SIG-M5 (cell line): Measurements from ENCODE around the gene MICAL2.

ENCODE experiments used
- DNase-seq: peaks from one replicate; lab custom pipeline; 2025; lab: John Stamatoyannopoulos, UW

MICAL2 gene

DNA sequence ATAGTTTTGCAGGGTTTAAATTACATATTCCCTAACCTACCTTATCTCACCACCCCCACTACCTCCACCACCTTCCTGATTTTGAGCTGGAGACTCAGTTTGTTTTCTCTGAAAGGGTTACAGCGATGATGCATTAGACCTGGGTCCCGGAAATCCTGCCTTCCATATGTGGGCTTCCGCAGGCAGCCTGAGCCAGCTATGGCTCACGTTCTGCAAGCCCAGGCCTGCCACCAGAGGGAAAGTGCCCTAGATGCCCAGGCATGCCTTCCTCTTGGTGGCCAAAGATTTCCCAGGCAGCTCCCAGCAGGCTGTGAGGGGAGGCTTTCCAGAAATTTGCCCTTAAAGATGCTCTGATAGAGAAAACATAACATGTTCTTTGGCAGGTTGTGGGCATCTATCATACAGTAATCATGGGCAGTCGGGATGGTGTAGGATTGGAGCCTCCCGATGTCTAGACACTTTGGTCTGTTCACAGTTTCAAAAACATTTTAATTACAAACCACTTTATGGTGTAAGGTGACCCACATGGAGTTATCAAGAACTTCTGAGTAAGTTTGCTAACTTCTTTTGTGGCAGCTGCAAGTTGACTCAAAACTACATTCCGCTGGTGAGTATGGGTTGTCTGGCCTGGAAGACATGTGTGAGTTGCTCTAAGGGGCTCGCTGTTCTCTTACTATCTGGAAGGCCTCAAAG, 79.3 kb downstream of the MICAL2 start:
- DNase-seq: no peak

DNA sequence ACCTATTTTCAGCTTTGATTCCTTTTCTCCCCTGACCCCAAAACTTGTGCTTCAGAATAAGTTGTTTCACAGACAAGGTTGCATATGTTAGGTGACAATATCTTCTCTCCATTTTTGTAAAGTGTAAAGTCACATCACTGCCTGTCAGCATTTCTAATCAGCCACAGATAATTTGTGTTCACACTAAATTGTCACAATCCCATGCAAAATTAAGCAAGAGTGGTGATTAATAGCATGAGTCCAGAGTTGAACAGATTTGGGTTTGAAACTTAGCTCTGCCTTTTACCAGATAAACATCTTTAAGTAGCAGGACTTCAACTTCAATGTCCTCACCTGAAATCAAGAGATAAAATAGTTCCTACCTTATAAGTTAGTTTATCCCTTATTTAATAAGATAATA, 80.1 kb downstream of the MICAL2 start:
- DNase-seq: no peak

DNA sequence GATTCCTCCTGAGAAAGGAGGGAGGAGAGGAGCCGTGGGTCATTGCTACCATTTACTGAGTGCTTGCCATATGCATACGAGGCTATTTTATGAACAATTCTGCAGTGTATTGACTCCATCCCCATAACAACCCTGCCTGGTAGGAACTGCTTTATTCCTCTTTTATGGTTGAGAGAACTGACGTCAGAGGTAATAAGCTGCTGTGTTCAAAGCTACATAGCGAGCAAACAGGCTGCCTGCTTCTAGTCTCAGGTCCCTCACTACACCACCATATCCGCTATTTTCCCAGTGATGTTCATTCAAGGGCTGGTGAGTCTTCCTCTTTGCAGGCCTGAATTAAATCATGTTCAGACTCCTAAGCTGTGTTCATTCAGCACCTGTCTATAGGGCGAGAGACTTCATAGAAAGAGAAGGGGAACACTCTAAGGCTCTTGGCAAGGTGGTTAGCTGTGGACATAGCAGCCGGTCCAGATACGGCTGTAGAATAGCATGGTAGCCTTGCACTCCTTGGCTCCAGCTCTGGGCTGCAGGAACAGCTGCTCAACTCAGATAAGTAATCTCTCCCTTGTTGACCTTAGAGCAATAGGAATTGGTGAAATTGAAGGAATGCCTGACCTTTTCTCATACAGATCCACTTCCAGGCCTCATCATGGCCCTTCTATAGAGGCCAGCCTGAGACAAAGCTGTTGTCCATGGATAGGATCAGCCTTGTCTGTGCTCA, 82.6 kb downstream of the MICAL2 start:
- no peak for DNase-seq

DNA sequence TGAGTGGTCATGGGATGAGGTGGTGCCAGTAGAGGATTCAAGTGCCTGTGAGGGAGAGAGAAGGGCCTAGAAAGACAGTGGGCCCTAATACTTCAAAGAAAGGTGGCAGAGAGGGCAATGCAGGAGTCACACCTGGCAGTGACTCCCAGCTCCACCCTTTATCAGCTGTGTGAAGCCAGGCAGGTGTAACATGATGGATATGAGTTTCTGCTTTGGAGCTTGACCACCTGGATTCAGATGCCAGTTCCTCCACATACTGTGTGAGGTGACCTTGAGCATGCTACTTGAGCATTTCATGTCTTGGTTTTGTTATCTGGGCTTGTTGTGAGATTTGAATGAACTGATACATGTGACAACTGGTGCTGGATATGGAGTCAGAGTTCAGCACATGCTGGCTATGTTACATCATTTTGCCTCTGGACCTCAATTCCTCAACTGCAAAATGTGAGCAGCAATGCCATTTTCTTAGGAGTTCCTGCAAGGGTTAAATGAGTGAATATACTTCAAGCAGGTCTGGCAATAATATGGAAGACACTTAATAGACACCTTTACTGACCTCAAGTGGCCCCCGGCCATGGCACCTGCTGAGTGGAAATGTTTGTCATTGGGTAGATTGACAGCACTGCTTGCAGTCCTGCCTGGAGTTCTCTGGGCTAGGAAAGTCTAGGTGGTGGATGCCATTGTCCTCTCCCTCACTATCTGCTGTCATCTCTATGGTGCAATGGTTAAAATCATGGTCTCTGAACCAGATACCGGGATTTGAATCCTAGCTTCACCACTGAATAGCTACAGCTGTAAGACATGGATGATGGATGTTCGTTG, 83.3 kb downstream of the MICAL2 start:
- no peak for DNase-seq

DNA sequence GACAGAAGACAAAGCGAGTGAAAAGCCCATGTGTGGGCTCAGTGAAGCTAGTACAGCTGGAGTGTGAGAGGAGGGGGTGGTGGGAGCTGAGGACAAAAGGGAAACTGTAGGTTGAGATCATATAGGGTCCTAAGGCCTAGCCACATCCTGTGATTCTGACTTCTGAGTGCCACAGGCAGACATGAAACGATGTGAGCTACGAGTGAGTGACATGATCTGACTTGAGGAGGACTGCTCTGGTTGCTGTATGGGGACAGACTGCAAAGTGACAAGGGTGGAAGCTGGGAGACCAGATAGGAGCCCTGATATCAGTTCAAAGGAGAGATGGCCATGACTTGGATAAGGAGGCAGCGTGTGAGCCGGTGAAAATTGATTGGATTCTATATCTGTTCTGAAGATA, 85.4 kb downstream of the MICAL2 start:
- no peak for DNase-seq

DNA sequence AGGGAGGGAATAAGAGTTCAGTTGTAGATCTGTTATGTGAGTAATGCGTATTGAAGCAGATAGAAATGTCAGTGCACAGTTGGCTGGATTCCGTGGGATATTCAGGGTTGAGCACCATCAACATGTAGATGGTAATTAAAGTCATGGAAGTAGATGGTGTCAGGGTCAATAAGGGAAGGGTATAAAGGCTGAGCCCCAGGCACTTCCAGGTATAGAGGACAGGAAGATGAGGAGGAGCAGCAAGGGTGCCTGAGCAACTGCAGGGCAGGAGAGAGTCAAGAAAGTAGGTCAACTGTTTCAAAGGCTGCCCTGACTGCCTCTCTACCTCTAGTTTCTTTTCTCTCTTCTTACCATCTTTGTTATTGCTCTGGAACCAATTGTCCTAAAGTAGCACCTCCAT, 85.9 kb downstream of the MICAL2 start:
- no peak for DNase-seq

DNA sequence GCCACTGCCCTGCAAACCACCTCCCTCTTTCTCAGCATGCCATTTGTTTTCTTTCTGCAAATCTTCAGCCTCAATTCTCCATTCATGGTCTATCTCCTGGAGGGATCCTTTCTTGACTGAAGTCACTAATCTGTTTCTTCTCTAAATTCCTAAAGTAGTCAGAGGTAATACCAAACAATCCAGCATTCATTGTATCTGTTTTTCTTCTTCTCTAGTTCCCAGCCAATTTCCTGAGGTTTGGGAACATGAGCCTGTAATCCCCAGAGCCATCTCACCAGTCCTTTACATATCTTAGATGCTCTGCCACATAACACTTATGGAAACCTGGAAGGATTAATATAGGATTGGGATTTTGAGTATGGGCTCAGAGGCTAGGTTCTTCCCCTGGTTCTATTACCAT, 86.5 kb downstream of the MICAL2 start:
- no peak for DNase-seq

DNA sequence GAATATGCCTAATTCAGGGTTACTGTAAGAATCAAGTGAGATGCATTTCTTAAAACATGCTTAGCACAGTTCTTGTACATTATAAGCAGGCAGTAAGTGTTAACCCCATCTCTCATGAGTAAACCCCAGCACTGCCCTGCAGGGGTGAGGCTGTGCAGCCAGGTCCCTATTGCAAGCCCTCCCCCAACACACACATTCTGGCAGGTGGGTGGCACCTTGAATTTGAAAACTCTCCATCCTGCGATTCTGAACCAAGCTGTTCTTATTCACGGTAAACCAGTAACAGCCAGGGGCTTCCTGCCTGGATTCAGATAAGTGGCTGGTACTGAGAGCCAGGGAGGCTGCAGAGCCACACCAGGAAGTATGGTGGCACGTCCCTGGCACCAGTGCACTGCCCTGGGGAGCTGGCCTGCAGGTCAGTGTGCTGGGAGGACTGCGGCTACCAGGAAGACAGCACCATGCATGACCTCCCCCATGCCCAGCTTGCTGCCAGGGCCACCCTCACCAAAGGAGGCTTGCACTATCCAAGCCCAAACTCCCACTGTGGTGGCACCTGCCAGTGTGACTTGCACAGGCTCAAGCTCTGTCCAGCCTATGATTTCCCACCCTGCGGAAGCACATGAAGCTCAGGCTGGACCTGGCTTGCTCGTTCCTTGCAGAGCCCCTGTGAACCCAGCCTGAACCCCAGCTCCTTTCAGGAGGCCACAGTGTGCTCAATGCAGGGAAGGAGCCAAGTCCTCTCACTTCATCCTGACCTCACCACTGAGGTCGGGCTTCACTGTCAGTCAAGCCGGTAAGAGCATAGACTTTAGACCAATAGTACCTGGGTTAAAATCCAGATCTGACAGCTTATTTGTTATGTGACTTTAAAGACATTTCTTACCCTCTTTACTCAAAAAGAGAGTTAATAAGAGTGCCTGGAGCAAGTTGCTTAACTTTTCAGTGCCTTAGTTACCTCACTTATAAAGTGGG, 88.1 kb downstream of the MICAL2 start:
- no peak for DNase-seq

DNA sequence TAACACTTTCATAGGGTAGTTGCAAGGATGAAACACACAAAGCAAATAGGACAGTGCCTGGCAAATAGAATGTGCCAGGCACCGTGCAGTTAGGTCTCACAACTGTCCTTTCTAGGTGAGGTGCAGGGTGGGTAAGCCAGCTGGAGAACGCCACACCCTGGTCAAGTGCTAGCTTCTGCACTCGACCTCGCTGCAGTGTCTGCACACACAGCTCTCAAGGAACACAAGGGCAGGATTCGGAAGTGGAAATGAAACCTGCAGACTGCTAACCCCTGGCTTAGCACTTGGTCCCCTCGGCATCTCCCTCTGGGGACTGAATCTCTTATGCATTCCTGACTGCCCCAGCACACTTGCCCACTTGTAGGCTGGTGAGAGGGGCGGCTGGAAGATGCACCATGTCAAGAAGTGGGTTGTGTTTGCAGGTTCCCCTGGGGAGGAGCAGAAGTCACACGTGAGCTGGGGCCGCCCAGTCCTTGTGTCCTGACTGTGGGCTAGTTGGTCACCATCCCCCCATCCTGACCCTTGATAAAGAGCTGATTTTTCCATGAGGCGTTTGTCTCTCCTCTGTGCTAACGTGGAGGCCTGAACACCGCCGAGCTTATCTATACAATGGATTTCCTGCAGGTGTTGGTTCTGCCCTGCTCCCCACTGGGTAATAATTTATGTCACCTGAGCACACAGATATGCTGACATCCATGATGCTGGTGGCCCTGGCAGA, 89.0 kb downstream of the MICAL2 start:
- DNase-seq: no peak

DNA sequence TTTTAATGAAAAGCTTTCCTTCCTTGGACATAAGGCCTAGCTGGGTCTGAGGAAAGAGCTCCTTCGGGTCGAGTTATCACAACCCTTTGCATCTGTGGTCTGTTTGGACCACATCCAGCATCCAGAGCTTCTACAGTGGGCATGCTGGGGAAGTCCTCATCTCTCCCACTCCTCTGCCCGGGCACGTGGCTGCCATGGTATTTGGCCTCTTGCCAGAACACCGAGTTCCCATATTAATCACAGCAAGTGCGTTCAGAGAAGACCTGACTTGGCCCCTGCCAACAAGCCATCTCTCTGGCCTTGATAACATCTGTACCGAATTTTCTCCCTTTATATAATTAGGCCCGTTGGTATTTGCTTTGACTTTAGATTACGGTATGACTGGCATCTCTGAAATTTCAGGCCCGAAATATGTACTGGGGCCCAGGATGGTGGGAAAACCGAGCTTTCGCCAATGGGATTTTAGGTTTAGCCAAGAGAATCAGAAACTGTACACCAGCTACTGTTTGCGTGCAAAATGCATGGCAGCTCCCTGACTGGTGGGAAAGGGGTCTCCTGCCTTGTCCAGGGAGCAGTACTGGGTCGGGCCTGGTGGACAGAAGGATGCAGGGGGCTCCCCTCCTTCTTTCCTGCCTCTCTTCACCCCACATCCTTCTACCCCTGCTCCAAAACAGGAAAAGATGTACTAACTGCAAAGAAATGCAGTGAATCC, 90.0 kb downstream of the MICAL2 start:
- no peak for DNase-seq

DNA sequence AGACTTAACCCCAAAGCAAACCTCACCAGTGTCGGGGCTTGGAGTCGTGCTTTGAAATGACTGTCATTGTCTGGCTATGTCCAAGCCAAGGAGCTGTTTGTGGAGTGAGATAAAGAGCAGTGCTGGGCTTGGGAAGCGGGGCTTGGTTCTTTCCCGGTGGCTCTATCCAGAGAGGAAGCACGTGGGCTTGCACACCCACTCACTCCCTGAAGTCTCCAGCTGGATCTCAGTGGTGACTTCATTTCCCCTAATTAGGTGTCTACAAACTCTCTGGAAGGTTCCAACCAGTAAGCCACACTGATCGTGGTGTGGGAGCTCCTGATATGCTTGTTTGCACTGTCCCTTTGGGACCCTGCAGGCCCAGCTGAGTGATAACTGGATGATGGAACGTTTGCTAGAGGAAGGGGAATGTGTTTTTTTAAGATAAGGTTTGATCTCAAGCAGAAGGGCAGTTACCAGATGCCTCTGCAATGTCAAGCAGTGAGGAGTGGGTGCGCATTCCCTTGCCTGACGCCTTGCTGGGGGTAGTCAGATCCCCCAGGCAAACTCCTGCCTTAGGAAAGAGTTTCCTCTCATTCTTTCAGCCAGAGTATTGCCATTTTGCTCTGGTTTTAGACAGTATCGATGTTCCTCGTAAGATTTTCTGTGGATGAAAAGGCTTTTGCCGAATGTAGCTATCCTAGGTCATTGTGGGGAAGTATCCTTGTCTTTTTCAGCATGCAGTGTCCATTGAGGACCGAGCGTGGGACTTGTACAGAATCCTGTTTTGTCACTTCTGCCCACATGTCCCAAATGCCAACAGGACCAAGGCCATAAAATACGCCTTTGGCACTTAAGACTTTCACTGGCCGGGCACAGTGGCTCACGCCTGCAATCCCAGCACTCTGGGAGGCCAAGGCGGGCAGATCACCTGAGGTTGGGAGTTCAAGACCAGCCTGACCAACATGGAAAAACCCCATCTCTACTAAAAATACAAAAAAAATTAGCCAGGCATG, 90.9 kb downstream of the MICAL2 start:
- DNase-seq: no peak

DNA sequence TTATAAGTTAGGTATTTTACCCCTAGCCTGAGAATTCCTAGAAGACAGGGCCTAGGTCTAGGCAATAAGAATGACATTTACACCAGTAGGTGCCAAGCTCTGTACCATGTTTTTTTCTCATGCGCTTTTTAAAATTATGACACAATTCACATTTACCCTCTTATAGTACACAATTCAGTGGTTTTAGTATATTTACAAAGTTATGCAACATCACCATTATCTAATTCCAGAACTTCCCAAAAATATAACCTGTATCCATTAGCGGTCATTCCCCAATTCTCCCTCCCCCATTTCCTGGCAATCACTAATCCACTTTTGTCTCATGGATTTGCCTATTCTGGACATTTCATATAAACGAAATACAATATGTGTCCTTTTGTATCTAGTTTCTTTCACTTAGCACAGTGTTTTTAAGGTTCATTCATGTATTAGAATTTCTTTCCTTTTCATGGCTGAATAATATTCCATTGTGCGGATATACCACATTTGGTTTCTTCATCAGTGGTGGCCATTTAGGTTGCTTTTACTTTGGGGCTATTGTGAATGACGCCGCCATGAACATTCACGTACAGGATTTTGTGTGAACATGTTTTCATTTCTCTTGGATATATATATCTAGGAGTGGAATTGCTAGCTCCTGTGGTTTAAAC, 92.4 kb downstream of the MICAL2 start:
- no peak for DNase-seq

DNA sequence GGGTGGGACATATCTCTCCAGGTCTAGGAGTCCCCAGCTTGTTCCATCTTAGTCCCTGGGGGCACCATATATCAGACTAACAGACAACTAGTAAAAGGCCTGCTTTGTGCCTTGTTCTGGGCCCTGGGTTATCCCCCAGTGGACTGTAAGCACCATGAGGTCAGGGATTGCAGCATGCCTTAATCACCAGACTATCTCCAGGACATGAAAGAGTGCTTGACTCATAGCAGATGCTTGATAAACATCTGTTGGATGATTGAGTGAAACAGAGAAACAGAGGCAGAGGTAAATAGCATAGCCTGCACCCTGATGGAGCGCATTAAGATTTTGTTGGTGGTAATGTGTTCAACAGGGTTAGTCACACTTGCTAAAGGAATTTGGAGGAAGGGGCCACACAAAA, 94.1 kb downstream of the MICAL2 start:
- no peak for DNase-seq

DNA sequence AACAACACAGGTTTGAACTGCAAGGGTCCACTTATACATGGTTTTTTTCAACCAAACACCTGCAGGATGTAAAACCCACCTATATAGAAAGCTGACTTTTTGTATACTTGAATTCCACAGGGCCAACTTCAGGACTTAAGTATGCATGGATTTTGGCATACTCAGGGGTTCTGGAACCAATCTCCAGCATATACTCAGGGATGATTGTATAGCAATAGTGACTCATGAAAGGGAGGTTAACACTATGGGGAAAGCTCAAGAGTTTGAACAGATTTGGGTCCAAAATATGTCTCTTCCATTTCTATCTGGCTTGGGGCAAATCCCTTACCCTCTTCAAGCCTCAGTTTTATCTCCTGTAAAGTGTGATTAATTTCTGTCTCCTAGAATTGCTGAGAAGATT, 94.9 kb downstream of the MICAL2 start:
- DNase-seq: no peak

DNA sequence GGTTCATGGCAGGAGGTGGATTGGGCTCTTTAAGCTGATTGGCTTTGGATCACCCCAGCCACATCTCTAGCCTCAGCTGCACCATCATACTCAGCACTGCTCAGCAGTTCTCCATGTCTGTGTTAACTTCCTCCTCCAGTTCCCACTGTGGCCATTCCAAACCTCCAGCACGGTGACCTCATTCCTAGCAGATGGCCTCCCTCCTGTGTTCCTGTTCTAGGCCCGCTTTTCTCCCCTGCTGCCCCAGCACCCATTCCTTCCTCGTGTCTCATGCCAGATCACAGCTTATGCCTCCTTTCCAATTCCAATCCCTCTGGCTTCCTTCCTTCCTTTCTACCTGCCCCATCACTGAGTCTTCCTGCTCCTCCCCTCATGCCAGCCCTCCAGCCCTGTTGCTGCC, 96.1 kb downstream of the MICAL2 start:
- no peak for DNase-seq

DNA sequence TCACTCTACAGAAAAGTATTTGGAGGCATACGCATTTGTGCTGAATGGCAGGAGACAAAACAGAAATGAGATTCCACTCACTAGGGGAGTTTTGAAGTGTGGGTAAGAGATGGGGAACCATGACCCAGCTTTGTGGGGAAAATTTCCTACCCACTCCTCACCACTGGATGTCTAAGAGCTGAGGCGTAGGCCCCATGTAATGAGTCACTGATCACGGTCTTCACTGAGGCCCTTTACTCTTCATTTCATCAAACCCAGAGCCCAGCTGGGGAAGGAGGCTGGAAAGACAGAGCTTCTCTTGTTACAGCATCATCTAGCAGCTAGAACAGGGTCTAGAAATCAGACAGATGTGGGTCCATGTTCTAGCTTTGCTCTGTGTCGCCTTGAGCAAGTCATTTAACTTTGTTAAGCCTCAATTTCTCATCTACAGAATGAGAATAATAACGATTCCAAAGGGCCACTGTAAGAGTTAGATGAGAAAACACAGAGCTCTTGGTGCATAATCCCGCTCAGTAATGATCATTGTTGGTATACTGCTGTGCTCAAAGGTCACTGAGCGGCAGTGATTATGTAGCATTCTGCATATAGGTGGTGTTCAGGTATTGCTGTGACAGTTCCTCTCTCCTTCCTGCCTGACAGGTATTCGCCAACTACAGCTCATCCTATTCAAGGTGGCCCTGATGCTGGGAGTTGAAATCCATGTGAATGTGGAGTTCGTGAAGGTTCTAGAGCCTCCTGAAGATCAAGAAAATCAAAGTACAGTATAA, 97.2 kb downstream of the MICAL2 start:
- no peak for DNase-seq

DNA sequence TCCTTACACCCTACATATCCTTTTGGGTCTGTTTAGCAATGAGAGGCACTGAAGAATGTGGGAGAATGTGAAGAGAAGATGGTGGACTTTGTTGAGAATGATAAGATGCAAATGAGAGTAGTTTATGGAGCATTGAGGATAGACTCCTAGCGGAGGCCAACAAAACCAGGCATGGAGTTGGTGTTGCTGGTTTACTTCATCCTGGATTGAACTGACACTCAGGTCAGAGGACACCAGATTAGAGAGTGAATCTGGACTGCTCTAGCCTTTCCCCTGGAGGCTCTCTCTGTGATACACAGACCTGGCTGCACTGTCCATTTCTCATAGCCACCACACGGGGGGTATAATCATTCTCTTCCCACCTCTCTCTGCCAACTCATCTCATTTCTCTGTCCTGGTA, 98.7 kb downstream of the MICAL2 start:
- no peak for DNase-seq

DNA sequence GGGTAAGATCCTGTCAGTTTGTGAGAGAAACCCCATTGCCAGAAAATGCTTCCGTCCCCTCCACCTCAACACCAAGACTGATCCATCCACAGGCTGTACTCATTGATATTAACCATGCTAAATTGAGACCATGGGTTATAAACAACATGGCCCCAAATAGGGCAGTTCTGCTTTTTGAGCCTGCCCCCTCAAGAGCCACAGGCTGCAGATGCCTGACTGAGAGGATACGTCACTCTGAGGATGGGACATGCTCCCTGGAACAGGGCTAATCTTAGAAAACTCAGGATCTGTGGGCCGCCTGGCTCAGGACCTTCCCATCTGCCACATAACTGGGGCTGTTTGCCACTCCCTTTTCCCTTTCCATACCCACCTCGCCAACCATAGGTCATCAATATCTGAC, 99.8 kb downstream of the MICAL2 start:
- no peak for DNase-seq
